OCI-LY3 (cell line): ENCODE data around the gene ACIN1.

Experiments
- H2AFZ ChIP-seq: fragments of 200-600, 300-600 bp; shearing (Covaris generic); 2 replicates; pipeline ENCODE4 v1.6.0; 2014; ENCODE audit warnings: antibody characterized with exemption, low read depth, low read length
- H3K27ac ChIP-seq: fragments of 200-600, 300-600 bp; sonication (generic); 2 replicates; pipeline ENCODE4 v1.5.1; 2014; ENCODE audit warnings: mild to moderate bottlenecking, low read length, moderate library complexity, mixed read lengths
- H3K27me3 ChIP-seq: fragments of 200-600, 300-600 bp; sonication (generic); 2 replicates; pipeline ENCODE4 v1.6.1; 2014; ENCODE audit warnings: low read depth, low read length, mixed read lengths
- H3K36me3 ChIP-seq: fragments of 200-600, 300-600 bp; sonication (generic); replicated peaks from 2 replicates; pipeline ENCODE3; 2014; ENCODE audit warnings: low read depth, low read length, mixed read lengths
- H3K4me1 ChIP-seq: fragments of 300-600, 200-600 bp; sonication (generic); 2 replicates; pipeline ENCODE4 v1.6.1; 2014; ENCODE audit warnings: low read length, mixed read lengths
- H3K4me2 ChIP-seq: fragments of 200-600, 300-600 bp; sonication (generic); 2 replicates; pipeline ENCODE4 v1.6.1; 2014; ENCODE audit warnings: low read length, mixed read lengths
- H3K4me3 ChIP-seq: fragments of 300-600, 200-600 bp; sonication (generic); 2 replicates; pipeline ENCODE4 v1.5.1; 2014; ENCODE audit warnings: antibody characterized with exemption, mild to moderate bottlenecking, low read length, moderate library complexity
- H3K79me2 ChIP-seq: fragments of 300-600, 200-600 bp; shearing (Covaris generic); 2 replicates; pipeline ENCODE4 v1.6.1; 2014; ENCODE audit warnings: mild to moderate bottlenecking, low read length, mixed read lengths
- H3K9ac ChIP-seq: fragments of 300-600, 200-600 bp; shearing (Covaris generic); 2 replicates; pipeline ENCODE4 v1.6.0; 2014; ENCODE audit warnings: mild to moderate bottlenecking, low read length, moderate library complexity
- H3K9me3 ChIP-seq: fragments of 200-600, 300-600 bp; shearing (Covaris generic); 2 replicates; pipeline ENCODE4 v1.6.1; 2014; ENCODE audit warnings: low read length, mixed read lengths; ENCODE audit not compliant: insufficient read depth
- H4K20me1 ChIP-seq: fragments of 200-600, 300-600 bp; sonication (generic); 2 replicates; pipeline ENCODE4 v1.6.1; 2016; ENCODE audit warnings: low read length, mixed read lengths; ENCODE audit not compliant: insufficient read depth
- CTCF ChIP-seq: fragments of 200-600, 300-600 bp; sonication (generic); IDR thresholded peaks from 2 replicates; pipeline ENCODE4 v1.5.1; 2014; ENCODE audit warnings: antibody characterized with exemption, low read length, low read depth
- EZH2phosphoT487 ChIP-seq: fragments of 200-600 bp; shearing (Covaris generic); IDR thresholded peaks from 2 replicates; pipeline ENCODE4 v1.6.1; 2018; ENCODE audit warnings: antibody characterized with exemption, mixed run types, low read depth

Gene ACIN1

GRCh38 chr14:23009939-23010726 lies 84.8 kb downstream of the ACIN1 start, which contains the start of gene C14orf93:
Gene C14orf93 (minus strand): TSS chr14:23010143. CDS start chr14:22999023, 11,120 bp downstream.
- Histone ChIP-seq H3K27me3 (no peaks in the 10 kb centered on the region), H4K20me1 (no peaks in the 10 kb centered on the region), H3K4me1 (peaks cover 32% of the 10 kb centered on the region), H3K79me2 (0 out of 2 replicates have a peak, but pooled peaks cover 2% of the 10 kb centered on the region), H3K4me3 (peak within 1 kb of the TSS; percentile 87), H3K36me3 (no peaks in the 10 kb centered on the region), H3K4me2 (peak within 1 kb of the TSS; percentile 100), H2AFZ (peak within 1 kb of the TSS; percentile 98), H3K9ac (peak within 1 kb of the TSS; percentile 96), H3K9me3 (no peaks in the 10 kb centered on the region), H3K27ac (peak within 1 kb of the TSS; percentile 78)
- no peak for TF ChIP-seq EZH2phosphoT487

GRCh38 chr14:23009483-23009938 lies 85.4 kb downstream of the ACIN1 start:
- H3K79me2 ChIP-seq, result 0 out of 2 replicates have a peak, but pooled peaks cover 2% of the 10 kb centered on the region
- H3K4me2 ChIP-seq, result peak overlapping the region; percentile 100
- H3K27me3 ChIP-seq, result no peaks in the 10 kb centered on the region
- H3K9me3 ChIP-seq, result no peaks in the 10 kb centered on the region
- H3K27ac ChIP-seq, result peak overlapping the region; percentile 78
- H2AFZ ChIP-seq, result no peak overlapping the region
- H3K9ac ChIP-seq, result peak overlapping the region; percentile 96
- no peak for TF ChIP-seq EZH2phosphoT487
- no peak for TF ChIP-seq CTCF
- peaks cover 32% of the 10 kb centered on the region for H3K4me1 ChIP-seq
- H3K4me3 ChIP-seq, result peak overlapping the region; percentile 87
- H3K36me3 ChIP-seq, result no peaks in the 10 kb centered on the region
- no peaks in the 10 kb centered on the region for H4K20me1 ChIP-seq

- Histone ChIP-seq H3K79me2 (0 out of 2 replicates have a peak, but pooled peaks cover 2% of the 10 kb centered on the region), H3K9me3 (no peaks in the 10 kb centered on the region), H3K27me3 (no peaks in the 10 kb centered on the region), H3K36me3 (no peaks in the 10 kb centered on the region), H3K4me1 (peaks cover 32% of the 10 kb centered on the region), H3K4me3 (peak overlapping the region; percentile 87), H3K9ac (peak overlapping the region; percentile 96), H2AFZ (no peak overlapping the region), H4K20me1 (no peaks in the 10 kb centered on the region), H3K27ac (0 out of 2 replicates have a peak overlapping the region, but pooled peaks have one; percentile 30), H3K4me2 (peak overlapping the region; percentile 100)
- TF ChIP-seq CTCF (no peak), EZH2phosphoT487 (no peak)
Observed at GRCh38 chr14:23008831-23009230, 86.1 kb downstream of the ACIN1 start.
